Activated T-cell treated with anti-CD3 and anti-CD28 coated beads for 24 hours (primary cell): ENCODE measurements around the gene PRR16.
"Not testable (repeated sequence)": the region's sequence is repeated elsewhere in the genome, so short reads cannot be mapped to it uniquely, and the experiment has no call there.

Experiments
- DNase-seq: peaks from one replicate; pipeline ENCODE4 v3.0.0-alpha.2; 2020; ENCODE audit warnings: low read depth

The PRR16 gene

DNA sequence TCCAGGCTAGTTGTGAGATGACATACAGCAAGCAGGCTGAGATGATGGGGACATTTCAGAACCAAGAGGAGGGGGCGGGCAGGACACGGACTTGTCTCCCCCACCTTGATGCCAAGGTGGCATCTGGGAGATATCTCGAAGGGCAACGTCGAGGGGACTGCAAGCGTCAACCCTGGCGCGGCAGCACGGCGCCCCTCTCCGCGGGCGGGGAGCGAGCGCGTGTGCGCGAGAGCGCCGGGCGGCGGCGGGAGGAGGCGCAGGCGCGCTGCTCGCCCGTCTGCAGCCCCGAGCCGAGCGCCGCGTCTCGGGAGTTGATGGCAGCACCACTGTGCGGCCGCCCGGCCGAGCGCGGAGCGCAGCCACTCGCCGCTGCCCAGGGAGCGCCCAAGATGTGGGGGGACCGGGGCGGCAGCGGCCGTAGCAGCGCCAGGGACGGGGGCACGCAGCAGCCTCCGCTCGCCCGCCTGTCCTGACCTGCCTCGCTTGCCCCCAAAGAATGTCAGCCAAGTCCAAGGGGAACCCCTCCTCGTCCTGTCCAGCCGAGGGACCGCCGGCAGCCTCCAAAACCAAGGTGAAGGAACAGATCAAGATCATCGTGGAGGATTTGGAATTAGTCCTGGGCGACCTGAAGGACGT, at the start of gene PRR16:
PRR16 (plus strand) TSS at position 310 of the 636 bp plus-strand sequence.
- no peak for DNase-seq

DNA sequence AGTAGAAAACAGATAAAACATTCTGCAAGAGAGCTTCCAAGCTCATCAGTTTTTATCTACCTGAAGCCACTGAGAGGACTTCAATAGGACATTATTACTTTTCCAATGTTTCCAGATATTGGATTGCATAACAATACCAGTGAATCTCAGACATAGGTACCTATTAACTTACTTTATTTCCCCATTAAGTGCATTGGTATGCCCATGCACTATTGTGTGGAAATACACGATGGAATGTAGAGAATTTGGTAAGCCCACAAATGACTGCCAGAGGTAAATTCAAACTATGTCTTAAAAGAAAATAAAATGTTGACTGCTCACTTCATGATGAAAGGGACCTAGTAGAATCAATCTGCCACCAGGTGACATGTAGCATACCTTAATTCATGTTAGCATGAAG, 48.1 kb upstream of the PRR16 start:
- DNase-seq: no peak

DNA sequence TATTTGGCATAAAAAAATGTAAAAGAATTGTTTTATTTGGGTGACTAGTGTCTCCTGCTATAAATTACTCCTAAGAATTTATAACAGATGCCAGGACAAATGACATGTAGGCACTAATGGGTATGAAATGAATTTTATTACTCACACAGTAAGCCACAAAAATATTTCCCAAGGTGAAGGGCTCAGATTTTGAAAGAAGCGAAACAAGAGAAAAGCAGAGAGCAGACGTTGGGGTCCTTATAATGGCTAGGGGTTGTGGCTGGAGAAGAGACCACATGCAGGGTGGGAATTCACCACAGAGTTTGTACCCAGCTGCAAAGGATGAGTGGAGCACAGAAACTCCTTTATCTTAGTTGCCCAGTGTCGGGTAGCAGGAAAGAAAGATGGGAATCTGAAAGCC, 45.0 kb upstream of the PRR16 start:
- no peak for DNase-seq

DNA sequence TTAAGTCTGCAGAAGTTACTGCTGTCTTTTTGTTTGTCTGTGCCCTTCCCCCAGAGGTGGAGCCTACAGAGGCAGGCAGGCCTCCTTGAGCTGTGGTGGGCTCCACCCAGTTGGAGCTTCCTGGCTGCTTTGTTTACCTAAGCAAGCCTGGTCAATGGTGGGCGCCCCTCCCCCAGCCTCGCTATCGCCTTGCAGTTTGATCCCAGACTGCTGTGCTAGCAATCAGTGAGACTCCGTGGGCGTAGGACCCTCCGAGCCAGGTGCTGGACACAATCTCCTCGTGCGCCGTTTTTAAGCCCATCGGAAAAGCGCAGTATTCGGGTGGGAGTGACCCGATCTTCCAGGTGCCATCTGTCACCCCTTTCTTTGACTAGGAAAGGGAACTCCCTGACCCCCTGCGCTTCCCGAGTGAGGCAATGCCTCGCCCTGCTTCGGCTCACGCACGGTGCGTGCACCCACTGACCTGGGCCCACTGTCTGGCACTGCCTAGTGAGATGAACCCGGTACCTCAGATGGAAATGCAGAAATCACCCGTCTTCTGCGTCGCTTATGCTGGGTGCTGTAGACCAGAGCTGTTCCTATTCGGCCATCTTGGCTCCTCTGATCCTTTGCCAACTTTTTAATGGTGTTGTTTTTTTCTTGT, 37.3 kb upstream of the PRR16 start:
- not testable (repeated sequence) for DNase-seq

DNA sequence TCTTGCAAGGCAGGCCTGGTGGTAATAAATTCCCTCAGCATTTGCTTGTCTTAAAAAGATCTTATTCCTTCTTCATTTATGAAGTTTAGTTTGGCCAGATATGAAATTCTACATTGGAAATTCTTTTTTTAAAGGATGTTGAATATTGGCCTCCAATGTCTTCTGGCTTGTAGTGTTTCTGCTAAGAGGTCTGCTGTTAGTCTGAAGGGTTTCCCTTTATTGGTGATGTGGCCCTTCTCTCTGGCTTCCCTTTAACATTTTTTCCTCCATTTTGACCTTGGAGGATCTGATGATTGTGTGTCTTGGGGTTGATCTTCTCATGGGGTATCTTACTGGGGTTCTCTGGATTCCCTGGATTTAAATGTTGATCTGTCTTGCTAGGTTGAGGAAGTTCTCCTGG, 33.5 kb upstream of the PRR16 start:
- DNase-seq: no peak

DNA sequence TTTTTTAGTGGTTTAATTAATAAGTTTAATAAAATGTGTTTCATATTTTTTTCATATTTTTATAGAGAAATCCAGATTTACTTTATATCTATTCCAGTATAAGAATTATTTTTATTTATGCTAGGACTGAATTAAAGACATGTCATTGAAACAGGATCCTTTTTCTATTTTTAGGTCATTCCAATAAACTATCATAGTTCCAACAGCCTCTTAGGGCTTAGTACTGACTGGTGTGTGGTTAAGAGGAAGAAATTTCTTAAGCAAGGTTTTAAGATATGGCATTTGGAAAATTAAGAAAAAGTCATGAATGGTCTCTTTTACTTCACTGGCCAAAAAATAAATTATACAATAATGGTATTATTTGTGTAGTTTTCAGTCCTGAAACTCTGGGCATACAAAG, 31.2 kb upstream of the PRR16 start:
- DNase-seq: no peak

DNA sequence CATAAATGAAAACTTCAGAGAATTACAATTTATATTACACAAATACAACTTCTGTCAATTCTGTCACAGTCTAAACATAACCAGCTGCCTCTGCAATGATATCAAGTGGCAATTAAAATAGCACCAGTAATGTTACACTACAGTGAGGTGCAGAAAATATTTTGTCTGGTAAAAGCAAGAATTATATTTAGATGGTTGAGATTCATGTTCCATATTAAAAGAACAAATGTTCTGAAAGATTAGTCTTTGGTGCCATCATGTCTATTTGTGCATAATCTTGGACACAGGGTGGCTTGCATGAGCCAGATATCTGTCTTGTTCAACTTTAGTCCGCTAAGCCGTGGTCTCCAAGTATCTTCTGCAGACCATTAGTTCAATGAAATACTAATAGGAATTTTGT, 29.0 kb upstream of the PRR16 start:
- no peak for DNase-seq

DNA sequence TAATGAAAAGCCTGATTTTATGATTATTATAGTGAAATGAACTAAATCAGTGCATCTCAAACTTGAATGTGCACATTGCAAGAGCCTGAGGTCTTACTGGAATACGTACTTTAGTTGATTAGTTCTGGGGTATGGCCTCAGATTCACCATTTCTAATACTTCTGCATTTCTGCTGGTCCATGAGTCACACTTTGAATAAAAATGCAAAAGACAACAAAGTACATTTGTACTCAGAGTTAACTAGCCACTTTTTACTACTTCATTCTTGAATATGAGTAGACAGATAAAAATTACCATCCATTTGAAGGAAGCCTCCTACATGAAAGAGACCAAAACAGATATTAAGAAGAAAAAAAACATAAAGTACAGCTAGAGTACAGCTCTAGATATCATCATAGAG, 27.1 kb upstream of the PRR16 start:
- DNase-seq: no peak

DNA sequence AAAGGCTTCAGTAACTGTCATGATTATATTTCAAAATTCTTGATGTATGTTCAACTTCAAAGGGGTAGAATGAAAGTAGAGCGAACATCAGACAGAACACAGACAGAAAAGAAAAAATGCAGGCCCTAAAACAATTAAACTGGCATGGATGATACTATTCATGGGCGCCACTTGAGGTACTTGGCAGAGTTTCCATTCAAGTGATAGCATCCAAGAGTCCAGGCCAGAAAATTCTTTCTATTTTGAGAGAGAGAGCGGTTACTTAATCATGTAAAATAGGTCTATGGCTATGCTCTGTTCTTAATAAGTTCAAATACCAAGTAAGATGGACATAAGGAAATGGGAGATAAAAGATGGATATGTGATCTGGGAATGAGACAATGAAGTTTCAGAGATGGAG, 21.4 kb upstream of the PRR16 start:
- no peak for DNase-seq

DNA sequence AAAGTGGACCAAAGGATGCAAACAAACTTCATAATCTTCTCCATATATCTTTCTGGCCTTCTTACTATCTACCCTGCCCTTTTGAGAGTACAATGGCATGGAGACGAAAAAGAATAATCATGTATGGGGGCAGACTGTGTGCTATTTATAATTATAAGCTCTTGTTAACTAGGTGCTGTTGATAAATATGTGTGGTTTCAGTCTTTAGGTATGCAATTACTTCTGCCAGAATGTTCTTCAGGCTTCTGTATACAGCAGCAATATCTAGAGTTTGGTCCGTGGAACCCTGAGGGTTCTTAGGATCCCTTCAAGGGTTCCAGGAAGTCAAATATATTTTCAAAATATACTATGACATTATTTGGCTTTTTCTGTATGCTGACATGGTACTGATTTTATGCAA, 20.5 kb upstream of the PRR16 start:
- no peak for DNase-seq

DNA sequence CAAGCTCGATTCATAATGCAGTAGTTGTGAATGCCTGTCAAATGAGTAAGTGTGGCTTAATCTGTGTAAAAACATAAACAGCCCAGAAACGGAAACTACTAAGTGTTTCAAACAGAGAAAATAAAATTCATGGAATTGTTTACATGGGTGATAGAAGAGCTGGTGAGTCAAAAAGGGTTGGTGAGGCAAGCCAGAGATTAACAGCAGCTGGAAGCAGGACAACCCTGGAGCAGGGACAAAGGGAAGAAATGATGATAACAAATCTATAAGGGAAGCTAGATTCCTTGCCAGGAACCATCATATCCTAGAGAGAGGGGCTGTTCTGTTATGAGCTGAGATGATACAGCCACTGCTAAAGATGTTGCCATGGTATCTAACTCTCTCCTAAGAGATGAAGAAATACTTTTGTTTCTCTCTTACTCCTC, 18.0 kb upstream of the PRR16 start:
- no peak for DNase-seq

DNA sequence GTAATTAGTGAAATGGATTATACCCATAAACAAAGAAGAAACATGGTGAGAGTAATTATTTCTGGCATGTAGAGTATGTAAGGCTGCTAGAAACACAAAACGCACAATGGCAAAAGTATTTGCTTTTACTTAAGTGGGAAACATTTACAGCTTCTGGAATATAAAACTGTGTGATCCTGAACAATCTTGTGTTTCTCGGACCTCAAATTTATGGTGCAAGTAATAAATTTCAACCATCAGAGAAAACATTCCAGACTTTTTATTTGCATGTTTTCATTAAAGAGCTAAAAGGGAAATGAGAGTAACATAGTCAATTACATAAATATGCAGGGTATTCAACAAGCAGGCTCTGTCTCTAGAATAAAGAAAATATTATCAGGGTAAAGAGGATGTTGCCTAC, 17.2 kb upstream of the PRR16 start:
- no peak for DNase-seq

DNA sequence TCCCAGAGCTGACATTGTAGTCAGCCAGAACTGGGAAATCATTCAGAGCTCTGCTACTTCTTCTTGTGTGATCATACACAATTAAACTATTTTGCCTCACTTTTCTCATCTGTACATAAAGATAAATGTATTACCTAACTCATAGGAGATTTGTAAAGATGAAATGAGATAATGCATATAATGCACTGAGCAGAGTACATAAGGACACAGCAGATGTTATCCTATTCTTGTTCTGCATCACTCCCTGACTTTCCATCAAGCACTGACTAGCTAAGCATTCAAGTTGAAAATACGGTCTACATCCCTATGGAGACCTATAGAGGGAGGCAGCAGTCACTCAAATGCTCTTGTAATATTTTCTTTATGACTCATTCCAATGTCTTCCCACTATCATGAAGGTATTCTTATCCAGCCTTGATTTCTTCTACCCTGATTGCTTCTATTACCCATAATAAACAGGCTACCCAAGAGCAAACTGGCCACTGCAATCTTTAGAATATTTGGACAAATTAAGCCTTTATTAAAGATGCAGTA, 16.3 kb upstream of the PRR16 start:
- no peak for DNase-seq

DNA sequence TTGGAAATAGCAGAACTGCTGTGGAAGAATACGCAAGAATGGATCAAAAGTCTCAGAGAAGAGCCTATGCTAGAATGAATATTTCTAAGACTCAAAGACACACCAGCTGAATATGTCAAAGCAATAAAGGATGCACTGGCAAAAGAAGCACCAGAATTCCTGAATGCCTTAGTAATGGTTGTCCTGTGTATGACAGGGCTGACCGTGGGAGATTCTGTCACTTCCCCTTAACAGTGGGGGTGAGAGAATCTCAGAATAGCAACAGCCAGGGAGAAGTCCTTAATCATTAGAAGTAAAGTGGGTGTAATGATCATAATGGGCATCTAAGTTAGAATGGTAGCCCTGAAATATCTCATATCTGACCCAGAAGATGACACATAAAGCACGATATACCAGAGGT, 14.6 kb upstream of the PRR16 start:
- no peak for DNase-seq

DNA sequence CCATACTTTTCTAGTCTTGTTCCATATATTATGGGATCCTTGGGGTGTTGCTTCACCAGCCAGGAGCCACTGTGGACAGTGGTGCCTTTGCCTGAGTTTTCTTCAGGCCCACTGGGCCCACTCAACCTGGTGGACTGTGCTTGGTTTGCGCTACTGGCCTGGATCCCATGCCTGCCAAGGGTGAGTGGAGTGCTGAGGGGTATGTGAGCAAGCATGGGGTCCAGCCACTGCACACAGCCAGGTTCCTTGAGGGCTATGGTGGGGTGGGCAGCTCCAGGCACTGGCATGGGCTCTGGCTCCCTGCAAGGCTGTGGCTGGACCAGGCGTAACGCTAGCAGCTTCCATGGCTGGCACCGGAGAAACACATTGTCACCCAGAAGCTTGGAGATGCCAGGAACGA, 13.2 kb upstream of the PRR16 start:
- DNase-seq: no peak

DNA sequence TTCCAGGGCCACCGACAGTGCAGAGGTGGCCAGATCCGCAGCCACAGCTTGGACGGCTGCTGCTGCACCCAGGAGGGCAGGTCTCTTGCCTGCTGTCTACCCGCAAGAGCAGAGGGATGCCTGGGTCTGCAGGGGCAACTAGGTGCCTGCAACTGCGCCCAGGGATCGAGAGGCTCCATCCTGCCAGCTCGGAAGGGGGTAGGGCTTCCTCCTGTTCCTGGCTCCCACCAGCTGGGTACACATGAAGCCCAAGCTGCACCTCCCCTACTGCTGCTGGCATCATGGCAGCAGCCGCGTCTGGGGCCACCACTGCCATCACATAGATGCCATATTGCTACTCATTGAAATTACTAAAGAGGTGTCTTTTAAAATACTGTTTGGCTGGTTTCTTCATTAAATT, 12.7 kb upstream of the PRR16 start:
- no peak for DNase-seq

DNA sequence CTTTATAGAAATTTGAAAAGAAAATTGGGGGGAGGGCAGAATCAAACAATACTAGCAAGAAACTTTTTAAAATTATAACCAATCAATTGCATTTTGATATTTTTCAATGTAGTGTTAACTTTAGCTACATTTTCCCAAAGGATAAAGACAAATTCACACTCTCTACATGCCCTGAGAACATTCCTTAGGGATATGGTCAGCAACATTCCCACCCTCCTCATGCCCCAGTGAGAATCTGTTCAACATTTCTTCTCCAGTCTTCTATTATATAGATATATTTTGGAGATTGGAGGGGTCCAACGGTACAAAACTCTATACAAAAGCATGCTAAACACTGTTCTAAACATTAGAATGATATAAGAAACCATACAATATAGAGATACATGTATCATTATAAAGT, 11.6 kb upstream of the PRR16 start:
- no peak for DNase-seq

DNA sequence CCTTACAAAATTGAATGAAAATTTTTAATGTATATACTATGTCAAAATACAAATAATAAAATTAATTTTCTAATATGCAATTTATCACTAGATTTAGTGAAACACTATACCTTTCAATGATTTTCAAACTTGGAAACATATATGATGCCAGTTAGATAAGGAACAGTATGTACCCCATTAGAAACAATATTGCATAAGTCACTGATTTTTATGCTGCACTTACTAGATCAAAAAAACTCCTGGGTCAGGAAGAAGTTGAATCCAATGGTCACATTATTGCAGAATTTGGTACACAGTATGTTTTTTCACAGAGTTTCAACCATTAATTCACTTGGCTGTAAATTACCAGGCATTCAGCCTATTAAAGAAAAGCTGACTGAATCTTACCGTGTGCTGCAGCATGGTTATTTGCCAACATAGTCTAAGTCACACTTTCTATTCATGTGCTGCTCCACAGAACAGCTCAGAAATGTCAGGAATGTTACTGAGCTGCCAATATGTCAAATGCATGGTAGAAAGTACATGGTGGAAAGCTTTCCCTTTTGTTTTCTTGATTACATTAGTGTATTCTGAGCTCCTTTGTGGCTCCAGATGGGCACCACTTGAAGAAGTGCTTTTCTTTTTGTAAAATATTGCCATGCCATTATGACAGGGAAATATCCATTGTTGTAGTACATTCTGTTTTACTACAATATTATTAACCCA, 9.9 kb upstream of the PRR16 start:
- no peak for DNase-seq

DNA sequence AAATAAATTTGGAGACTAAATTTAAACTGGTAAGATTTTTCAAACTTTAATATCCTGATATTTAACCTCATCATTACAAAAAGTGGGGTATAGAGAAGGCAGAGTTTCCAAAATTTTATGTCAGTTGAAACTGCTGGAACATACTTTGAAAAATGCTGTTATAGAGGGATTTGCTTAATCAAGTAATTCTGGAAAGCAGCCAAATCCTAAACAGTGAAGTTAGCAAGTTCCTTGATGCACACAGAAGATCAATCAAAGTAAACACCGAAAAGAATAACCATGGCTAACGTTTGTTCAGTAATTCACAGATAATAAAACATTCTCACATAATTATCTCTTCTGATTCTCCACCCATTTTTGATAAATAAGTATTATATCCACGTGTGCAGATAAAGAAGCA, 8.1 kb upstream of the PRR16 start:
- DNase-seq: no peak

DNA sequence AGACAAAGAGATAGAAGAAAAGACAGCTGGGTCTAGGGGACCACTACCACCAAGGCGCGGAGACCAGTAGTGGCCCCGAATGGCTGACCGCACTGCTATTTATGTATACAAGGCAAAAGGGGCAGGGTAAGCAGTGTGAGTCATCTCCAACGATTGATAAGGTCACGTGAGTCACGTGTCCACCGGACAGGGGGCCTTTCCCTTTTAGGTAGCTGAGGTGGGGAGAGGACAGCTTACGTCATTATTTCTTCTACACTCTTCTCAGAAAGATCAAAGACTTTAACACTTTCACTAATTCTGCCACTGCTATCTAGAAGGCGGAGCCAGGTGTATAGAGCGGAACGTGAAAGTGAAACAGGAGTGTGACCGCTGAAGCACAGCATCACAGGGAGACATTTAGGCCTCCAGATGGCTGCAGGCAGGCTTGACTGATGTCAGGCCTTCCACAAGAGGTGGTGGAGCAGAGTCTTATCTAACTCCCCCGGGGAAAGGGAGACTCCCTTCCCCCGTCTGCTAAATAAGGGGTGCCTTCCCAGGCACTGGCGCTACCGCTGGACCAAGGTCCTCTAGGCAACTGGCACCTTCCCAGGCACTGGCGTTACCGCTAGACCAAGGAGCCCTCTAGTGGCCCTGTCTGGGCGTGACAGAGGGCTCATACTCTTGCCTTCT, 6.1 kb upstream of the PRR16 start:
- no peak for DNase-seq

DNA sequence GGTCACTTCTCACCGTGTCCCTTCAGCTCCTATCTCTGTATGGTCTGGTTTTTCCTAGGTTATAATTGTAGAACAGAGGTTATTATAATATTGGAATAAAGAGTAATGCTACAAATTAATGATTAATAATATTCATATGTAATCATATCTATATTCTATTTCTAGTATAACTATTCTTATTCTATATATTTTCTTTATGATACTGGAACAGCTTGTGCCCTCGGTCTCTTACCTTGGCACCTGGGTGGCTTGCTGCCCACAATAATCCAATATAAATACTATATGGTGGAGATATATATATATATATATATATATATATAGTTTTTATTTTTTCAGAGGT, 5.6 kb upstream of the PRR16 start:
- not testable (repeated sequence) for DNase-seq

DNA sequence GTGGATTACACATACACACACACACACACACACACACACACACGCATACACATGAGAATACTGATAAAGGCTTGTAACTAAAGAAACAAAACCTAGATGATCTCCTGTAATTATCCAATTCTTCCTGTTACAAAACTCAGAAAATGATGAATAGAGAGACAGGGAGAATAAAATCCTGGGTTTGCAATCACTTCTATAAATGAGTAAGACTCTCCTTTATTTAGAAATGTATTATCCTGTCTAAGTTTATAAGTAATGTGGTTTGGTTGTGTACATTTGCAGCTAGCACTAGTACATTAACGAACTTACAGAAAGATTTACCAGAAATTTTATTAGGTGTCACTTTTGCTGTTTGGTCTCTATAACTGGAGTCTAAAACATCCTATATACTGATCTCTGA, 2.8 kb upstream of the PRR16 start:
- DNase-seq: no peak
